DND-41 (cell line): ENCODE results near the gene KCNH1.
"Not testable (repeated sequence)": the region's sequence is repeated elsewhere in the genome, so short reads cannot be mapped to it uniquely, and the experiment has no call there.

Experiments
- ATAC-seq: fragments of 200-7000 bp; cut with Tn5 transposase; 3 replicates; pipeline ENCODE4 v1.9.1; 2021; ENCODE audit warnings: low read depth; ENCODE audit not compliant: insufficient read depth
- DNase-seq: peaks from one replicate; pipeline ENCODE4 v3.0.0-alpha.2; 2020
- H2AFZ ChIP-seq: 2 replicates; pipeline ENCODE4 v1.6.0; 2012; ENCODE audit warnings: low read depth, low read length
- H3K27ac ChIP-seq: 2 replicates; pipeline ENCODE4 v1.5.1; 2012; ENCODE audit warnings: low read length, inconsistent platforms
- H3K27me3 ChIP-seq: fragments of 200-600 bp; sonication (generic); 2 replicates; pipeline ENCODE4 v1.6.0; 2012; ENCODE audit warnings: low read length, mild to moderate bottlenecking, inconsistent platforms; ENCODE audit not compliant: insufficient read depth, poor library complexity
- H3K36me3 ChIP-seq: 2 replicates; pipeline ENCODE4 v1.5.1; 2012; ENCODE audit warnings: low read length, inconsistent platforms; ENCODE audit not compliant: insufficient read depth
- H3K4me1 ChIP-seq: 2 replicates; pipeline ENCODE4 v1.5.1; 2012; ENCODE audit warnings: mild to moderate bottlenecking, low read length; ENCODE audit not compliant: insufficient read depth
- H3K4me2 ChIP-seq: 2 replicates; pipeline ENCODE4 v1.6.0; 2012; ENCODE audit warnings: mild to moderate bottlenecking, moderate library complexity, low read length, inconsistent platforms; ENCODE audit not compliant: insufficient read depth
- H3K4me3 ChIP-seq, 2 experiments: fragments of 200-600 bp in 1 of 2; shearing (Covaris generic) in 1 of 2; 2 replicates each; pipeline ENCODE4 v1.5.1; 2012 to 2016; ENCODE audit warnings: inconsistent platforms in 2 of 2, low read length in 2 of 2, mild to moderate bottlenecking in 2 of 2, low read depth in 1 of 2, moderate library complexity in 1 of 2
- H3K79me2 ChIP-seq: 2 replicates; pipeline ENCODE4 v1.6.0; 2012; ENCODE audit warnings: low read length, inconsistent platforms; ENCODE audit not compliant: insufficient read depth
- H3K9ac ChIP-seq: 2 replicates; pipeline ENCODE4 v1.6.0; 2012; ENCODE audit warnings: low read depth, mild to moderate bottlenecking, inconsistent platforms, low read length, moderate library complexity
- H3K9me3 ChIP-seq: 2 replicates; pipeline ENCODE4 v1.5.1; 2012; ENCODE audit warnings: low read length, moderate library complexity, mild to moderate bottlenecking, inconsistent platforms; ENCODE audit not compliant: insufficient read depth, severe bottlenecking
- H4K20me1 ChIP-seq: 2 replicates; pipeline ENCODE4 v1.6.0; 2012; ENCODE audit warnings: low read length; ENCODE audit not compliant: insufficient read depth
- CTCF ChIP-seq: IDR thresholded peaks from 2 replicates; pipeline ENCODE4 v1.5.1; 2012; ENCODE audit warnings: borderline replicate concordance, low read length, moderate library complexity, mild to moderate bottlenecking; ENCODE audit not compliant: poor library complexity, severe bottlenecking; ENCODE audit errors: extremely low read depth
- EZH2 ChIP-seq: IDR thresholded peaks from 3 replicates; pipeline ENCODE4 v1.6.1; 2012; ENCODE audit warnings: borderline replicate concordance, low read depth, mild to moderate bottlenecking, moderate library complexity, low read length, inconsistent platforms; ENCODE audit not compliant: severe bottlenecking

KCNH1 gene

DNA sequence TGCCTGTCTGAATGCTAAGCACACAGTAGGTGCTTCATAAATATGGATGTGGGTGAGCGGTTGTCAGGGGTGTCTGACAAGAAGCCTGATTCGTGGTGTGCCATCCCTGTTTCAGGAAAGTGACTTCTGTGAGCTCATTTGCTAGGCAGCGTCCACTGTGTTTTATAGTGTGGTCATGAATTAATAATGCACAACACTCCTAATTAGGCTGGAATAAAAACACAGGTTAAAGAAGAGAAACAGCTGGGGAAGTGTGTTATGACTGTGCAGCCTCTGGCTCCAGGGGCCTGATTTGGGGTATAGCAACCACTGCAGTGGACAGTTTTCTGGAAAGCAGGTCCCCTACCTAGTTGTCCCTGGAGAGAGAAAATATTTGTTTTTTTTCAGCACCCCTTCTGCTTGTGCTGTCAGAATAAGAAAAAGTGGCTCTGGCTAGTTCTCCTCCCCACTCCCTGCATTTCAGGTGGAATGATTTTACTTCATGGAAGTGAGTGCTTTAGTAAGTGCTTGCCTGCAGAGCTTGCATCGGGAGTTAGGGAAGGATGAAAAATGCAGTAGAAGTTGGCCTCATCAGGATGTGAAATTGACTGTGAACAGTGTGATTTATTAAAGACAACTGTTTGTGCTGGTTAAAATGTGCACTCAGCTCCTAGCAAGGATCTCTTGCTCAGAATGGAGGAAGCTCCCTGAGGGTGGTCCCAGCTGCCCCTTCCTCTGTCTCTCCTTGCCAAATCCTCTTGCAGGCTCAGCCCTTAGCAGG, 471.5 kb downstream of the KCNH1 start:
- ATAC-seq (no peak), DNase-seq (no peak)
- no peaks in the 10 kb centered on the region for H3K79me2 ChIP-seq
- H3K27ac ChIP-seq, result no peak overlapping the region
- H3K27me3 ChIP-seq, result no peaks in the 10 kb centered on the region
- no peak overlapping the region for H2AFZ ChIP-seq
- no peak overlapping the region for H3K4me2 ChIP-seq
- TF ChIP-seq EZH2 (no peak), CTCF (no peak)
- H3K36me3 ChIP-seq, result no peaks in the 10 kb centered on the region
- no peaks in the 10 kb centered on the region for H3K4me1 ChIP-seq
- H4K20me1 ChIP-seq, result no peaks in the 10 kb centered on the region
- no peaks in the 10 kb centered on the region for H3K9me3 ChIP-seq
- no peak overlapping the region for H3K4me3 ChIP-seq
- H3K9ac ChIP-seq, result no peak overlapping the region

DNA sequence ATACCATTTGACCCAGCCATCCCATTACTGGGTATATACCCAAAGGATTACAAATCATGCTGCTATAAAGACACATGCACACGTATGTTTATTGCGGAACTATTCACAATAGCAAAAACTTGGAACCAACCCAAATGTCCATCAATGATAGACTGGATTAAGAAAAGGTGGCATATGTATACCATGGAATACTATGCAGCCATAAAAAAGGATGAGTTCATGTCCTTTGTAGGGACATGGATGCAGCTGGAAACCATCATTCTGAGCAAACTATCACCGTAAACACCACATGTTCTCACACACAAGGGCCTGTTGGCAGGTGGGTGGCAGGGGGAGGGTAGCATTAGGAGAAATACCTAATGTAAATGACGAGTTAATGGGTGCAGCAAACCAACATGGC, 472.4 kb downstream of the KCNH1 start:
- not testable (repeated sequence) for DNase-seq, H3K4me3 ChIP-seq, H3K79me2 ChIP-seq, H3K27me3 ChIP-seq, H4K20me1 ChIP-seq, H3K4me2 ChIP-seq, H3K36me3 ChIP-seq, H3K9me3 ChIP-seq, H3K4me1 ChIP-seq, H3K9ac ChIP-seq, ATAC-seq, H3K27ac ChIP-seq, H2AFZ ChIP-seq

- no peak overlapping the region for H2AFZ ChIP-seq
- H3K27me3 ChIP-seq, result no peaks in the 10 kb centered on the region
- no peak for DNase-seq
- H3K4me1 ChIP-seq, result no peaks in the 10 kb centered on the region
- H3K9me3 ChIP-seq, result peaks cover 4% of the 10 kb centered on the region
- H3K4me2 ChIP-seq, result no peak overlapping the region
- no peak overlapping the region for H3K27ac ChIP-seq
- no peaks in the 10 kb centered on the region for H3K79me2 ChIP-seq
- TF ChIP-seq CTCF (no peak), EZH2 (no peak)
- no peaks in the 10 kb centered on the region for H4K20me1 ChIP-seq
- H3K4me3 ChIP-seq, result no peak overlapping the region
- H3K9ac ChIP-seq, result no peak overlapping the region
- no peak for ATAC-seq
- no peaks in the 10 kb centered on the region for H3K36me3 ChIP-seq
Measured at GRCh38 chr1:210657806-210658205, 476.1 kb downstream of the KCNH1 start.

GRCh38 chr1:210655511-210655910, 478.4 kb downstream of the KCNH1 start:
- ATAC-seq, result no peak
- Histone ChIP-seq H3K9ac (no peak overlapping the region), H3K79me2 (no peaks in the 10 kb centered on the region), H2AFZ (no peak overlapping the region), H3K9me3 (peaks cover 4% of the 10 kb centered on the region), H3K27me3 (no peaks in the 10 kb centered on the region), H3K4me2 (no peak overlapping the region), H3K36me3 (no peaks in the 10 kb centered on the region), H4K20me1 (no peaks in the 10 kb centered on the region), H3K4me3 (no peak overlapping the region), H3K27ac (no peak overlapping the region), H3K4me1 (no peaks in the 10 kb centered on the region)
- DNase-seq, result no peak
- no peak for TF ChIP-seq EZH2
- TF ChIP-seq CTCF, result no peak
